GM10248 (cell line): ENCODE results near the gene SOX30.
A peak's percentile ranks its signal among the peaks of the same experiment; 100 is the strongest.

Experiments
- CTCF ChIA-PET: fragments of 300-600 bp; sonication (Branson Sonifier 250); formaldehyde crosslinking; extraction: SDS; loops from one replicate; lab custom pipeline; 2021; ENCODE audit warnings: antibody characterized with exemption; lab: Yijun Ruan, JAX
- POLR2A ChIA-PET: fragments of 350-650 bp; sonication (Branson Sonifier 250); formaldehyde crosslinking; extraction: SDS; loops from one replicate; lab custom pipeline; 2020; ENCODE audit warnings: antibody characterized with exemption; lab: Yijun Ruan, JAX
- DNase-seq: peaks from one replicate; pipeline ENCODE4 v3.0.0; 2012; ENCODE audit errors: extremely low spot score
- TF ChIP-seq, protein P1 (sequence below): IDR thresholded peaks from 2 replicates; pipeline ENCODE4 v1.5.1; 2012; ENCODE audit warnings: mild to moderate bottlenecking, low read depth; ENCODE audit errors: extremely low read depth, missing control alignments, control extremely low read depth

SOX30 gene

DNA sequence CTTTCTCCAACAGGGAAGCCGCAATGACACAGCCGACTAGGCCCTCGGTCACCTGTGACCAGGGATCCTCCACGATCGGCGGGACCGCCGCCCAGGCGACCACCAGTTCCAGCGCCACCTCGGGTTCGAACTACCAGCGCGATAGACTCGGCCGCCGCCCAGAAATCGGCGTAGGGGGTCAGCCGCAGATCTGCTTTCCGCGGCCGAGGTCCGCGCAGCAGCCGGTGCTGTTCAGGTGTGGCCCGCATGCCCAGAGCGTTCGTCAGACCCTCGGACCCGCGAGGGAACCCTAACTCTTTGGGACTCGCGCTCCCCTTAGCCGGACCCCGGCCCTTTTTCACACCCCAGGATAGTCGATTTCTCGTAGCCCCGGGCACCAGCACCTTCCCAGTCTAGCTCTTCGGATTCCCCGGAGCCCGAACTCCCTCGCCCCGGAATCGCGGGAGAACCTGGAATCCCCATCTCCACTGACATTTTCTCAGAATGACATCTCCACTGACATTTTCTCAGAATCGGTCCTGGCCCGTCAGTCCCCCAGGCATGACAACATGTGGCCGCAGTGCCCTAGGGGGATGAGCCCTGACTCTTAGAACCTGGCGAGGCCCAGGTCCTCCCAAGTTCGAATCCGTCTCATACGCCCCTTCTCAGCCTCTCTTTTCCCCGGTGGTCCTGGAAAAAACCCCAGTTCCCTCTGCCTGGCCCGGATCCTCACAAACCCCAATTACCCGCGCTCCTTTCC, 19.5 kb upstream of the SOX30 start:
- no peak for DNase-seq
- CTCF ChIA-PET: interaction anchor here (0.9 to 6.6 kb wide), 2 partner anchors 46 to 73 kb away, joined by 3 to 128 read pairs; partner anchors contain the start of gene LSM11
- POLR2A ChIA-PET: no interaction called here
- TF ChIP-seq, protein P1, sequence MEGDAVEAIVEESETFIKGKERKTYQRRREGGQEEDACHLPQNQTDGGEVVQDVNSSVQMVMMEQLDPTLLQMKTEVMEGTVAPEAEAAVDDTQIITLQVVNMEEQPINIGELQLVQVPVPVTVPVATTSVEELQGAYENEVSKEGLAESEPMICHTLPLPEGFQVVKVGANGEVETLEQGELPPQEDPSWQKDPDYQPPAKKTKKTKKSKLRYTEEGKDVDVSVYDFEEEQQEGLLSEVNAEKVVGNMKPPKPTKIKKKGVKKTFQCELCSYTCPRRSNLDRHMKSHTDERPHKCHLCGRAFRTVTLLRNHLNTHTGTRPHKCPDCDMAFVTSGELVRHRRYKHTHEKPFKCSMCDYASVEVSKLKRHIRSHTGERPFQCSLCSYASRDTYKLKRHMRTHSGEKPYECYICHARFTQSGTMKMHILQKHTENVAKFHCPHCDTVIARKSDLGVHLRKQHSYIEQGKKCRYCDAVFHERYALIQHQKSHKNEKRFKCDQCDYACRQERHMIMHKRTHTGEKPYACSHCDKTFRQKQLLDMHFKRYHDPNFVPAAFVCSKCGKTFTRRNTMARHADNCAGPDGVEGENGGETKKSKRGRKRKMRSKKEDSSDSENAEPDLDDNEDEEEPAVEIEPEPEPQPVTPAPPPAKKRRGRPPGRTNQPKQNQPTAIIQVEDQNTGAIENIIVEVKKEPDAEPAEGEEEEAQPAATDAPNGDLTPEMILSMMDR: no peak

- TF ChIP-seq, protein P1: no peak
- peak; percentile 57 for DNase-seq
- ChIA-PET CTCF (interaction anchor here (0.9 to 6.6 kb wide), 6 partner anchors 47 to 164 kb away, joined by 3 to 128 read pairs (median 3); partner anchors contain the start of gene LSM11), POLR2A (no interaction called here)
Observed at GRCh38 chr5:157670662-157671591, 18.7 kb upstream of the SOX30 start, which contains the start of gene C5orf52. Gene C5orf52 (plus strand): TSS chr5:157671533. CDS start chr5:157671615, 82 bp downstream.

- TF ChIP-seq, protein P1: no peak
- CTCF ChIA-PET: interaction anchor here (0.8 to 6.6 kb wide), 15 partner anchors 10 to 281 kb away, joined by 3 to 128 read pairs (median 7); partner anchors contain the start of genes LSM11, SOX30 and THG1L
- POLR2A ChIA-PET: no interaction called here
- DNase-seq: no peak
Observed at GRCh38 chr5:157669701-157670097, 17.5 kb upstream of the SOX30 start.

DNA sequence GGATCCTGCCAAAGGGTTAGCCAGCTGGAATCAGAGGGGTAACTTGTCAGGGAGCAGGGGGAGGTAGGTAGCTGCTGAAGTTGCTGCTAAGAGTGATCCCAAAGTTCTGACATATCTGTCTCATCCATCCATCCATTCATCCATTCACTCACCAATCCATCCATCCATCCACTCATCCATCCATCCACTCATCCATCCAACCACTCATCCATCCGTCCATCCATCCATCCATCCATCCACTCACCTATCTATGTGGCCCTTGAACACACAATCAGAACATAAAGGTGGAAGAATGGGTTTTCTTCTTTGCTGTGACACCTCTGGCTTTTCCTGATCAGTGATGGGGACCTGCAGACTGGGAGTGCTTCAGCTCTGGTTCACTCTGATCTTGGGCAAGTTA, 16.1 kb upstream of the SOX30 start:
- ChIA-PET CTCF (interaction anchor here (0.7 to 6.6 kb wide), 23 partner anchors 11 to 326 kb away, joined by 3 to 128 read pairs (median 4); partner anchors contain the start of genes LSM11, SOX30 and THG1L), POLR2A (no interaction called here)
- no peak for DNase-seq
- TF ChIP-seq, protein P1: no peak

DNA sequence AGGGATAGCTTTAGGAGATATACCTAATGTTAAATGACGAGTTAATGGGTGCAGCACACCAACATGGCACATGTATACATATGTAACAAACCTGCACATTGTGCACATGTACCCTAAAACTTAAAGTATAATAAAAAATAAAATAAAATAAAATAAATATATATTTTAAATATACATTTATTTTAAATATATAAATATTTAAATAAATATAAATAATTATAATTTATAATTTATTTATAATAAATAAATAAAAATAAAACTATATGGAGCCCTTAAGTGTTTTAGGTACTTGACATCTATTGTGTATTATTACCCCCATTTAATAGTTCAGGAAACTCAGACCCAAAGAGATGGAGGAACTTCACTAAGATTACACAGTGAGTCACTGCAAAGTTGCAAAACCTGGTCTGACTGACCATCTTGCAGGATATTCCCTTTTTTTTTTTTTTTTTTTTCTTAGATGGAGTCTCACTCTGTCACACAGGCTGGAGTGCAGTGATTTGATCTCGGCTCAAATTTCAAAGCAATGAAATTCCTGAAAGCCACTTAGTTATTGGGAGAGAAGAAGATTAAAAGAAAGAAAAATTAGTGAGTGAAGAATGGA, 13.3 kb upstream of the SOX30 start:
- POLR2A ChIA-PET: no interaction called here
- TF ChIP-seq, protein P1: no peak
- CTCF ChIA-PET: interaction anchor here (1.8 to 6.6 kb wide), 2 partner anchors 53 to 79 kb away, joined by 7 to 128 read pairs; partner anchors contain the start of gene LSM11
- no peak for DNase-seq
